Breast epithelium (tissue), 4 donors: ENCODE results near the gene GOLT1A. TPM values are rescaled to one million over a fixed set of nuclear protein-coding genes. Genes with fewer than 3 reads are reported as not detected.
A peak's percentile ranks its signal among the peaks of the same experiment; 100 is the strongest.

Experiments used
- DNase-seq, 2 donors: peaks; one replicate each; pipeline ENCODE4 v3.0.0-alpha.2; 2019; ENCODE audit warnings: low spot score in 2 of 2
- H3K27ac ChIP-seq, 2 donors: fragments of 200-600 bp; sonication (generic) in 1 of 2; one replicate each; pipeline ENCODE4 v1.5.1; 2016 to 2019; ENCODE audit warnings: mild to moderate bottlenecking in 1 of 2
- H3K27me3 ChIP-seq, 2 donors: fragments of 200-600 bp; sonication (generic) in 1 of 2; one replicate each; pipeline versions ENCODE4 v1.5.1 to v1.6.0; 2017 to 2019; ENCODE audit warnings: control low read depth in 1 of 2, mild to moderate bottlenecking in 1 of 2
- H3K36me3 ChIP-seq: fragments of 200-600 bp; one replicate; pipeline ENCODE4 v1.5.1; 2019
- H3K4me1 ChIP-seq, 2 donors: fragments of 200-600 bp; sonication (generic); one replicate each; pipeline ENCODE4 v1.5.1; 2016 to 2019; ENCODE audit warnings: control low read depth in 1 of 2
- H3K4me3 ChIP-seq, 3 donors: fragments of 200-600 bp; sonication (generic); 1 replicate in 2 of 3; 2 replicates in 1 of 3; pipeline ENCODE4 v1.5.1; 2016 to 2019; ENCODE audit warnings: mild to moderate bottlenecking in 3 of 3, moderate library complexity in 2 of 3
- H3K9me3 ChIP-seq, 2 donors: fragments of 200-600 bp; sonication (generic) in 1 of 2; one replicate each; pipeline ENCODE4 v1.5.1; 2016 to 2019; ENCODE audit warnings: control low read depth in 1 of 2
- CTCF ChIP-seq, 3 donors: fragments of 450-650 bp; IDR thresholded peaks; one replicate each; pipeline ENCODE4 v1.5.1; 2016 to 2017; ENCODE audit warnings: antibody characterized with exemption in 3 of 3, mild to moderate bottlenecking in 3 of 3, moderate library complexity in 3 of 3
- POLR2A ChIP-seq: fragments of 450-650 bp; IDR thresholded peaks from one replicate; pipeline ENCODE4 v1.6.1; 2016; ENCODE audit warnings: antibody characterized with exemption, mild to moderate bottlenecking, moderate library complexity
- POLR2AphosphoS5 ChIP-seq, 3 donors: sonication (generic); formaldehyde crosslinking; IDR thresholded peaks; one replicate each; pipeline ENCODE4 v1.6.1; 2017; ENCODE audit warnings: antibody characterized with exemption in 3 of 3
- intact Hi-C: fragments of 100-400 bp; cut with DNase I; formaldehyde crosslinking; loops from one replicate; pipeline ENCODE4 v1.15.1; 2023; ENCODE audit warnings: low total_unique reads
- total RNA-seq, 3 donors: library from RNA; depleted of rRNA; stranded (reverse); fragments of >200 nt; gene quantifications; one replicate each; pipeline ENCODE4 v1.1.0, GENCODE V29; 2016

GOLT1A gene
- total RNA-seq, 3 donors from 2014 or later = 3.4 to 4.6 TPM; not detected in 1

GRCh38 chr1:204171751-204172178 lies 42.0 kb downstream of the GOLT1A start:
- DNase-seq = no peak
- H3K4me1 ChIP-seq = no peaks in the 10 kb centered on the region
- no peak for TF ChIP-seq CTCF (IDR thresholded peaks at IDR 0.05)
- peak in 1 of 3 donors; percentile 34 for TF ChIP-seq POLR2AphosphoS5 (IDR thresholded peaks at IDR 0.05)
- TF ChIP-seq POLR2A = no peak
- no peak overlapping the region for H3K4me3 ChIP-seq
- intact Hi-C loops = no loop called here
- no peaks in the 10 kb centered on the region for H3K27me3 ChIP-seq
- no peak overlapping the region for H3K27ac ChIP-seq
- H3K36me3 ChIP-seq = no peaks in the 10 kb centered on the region
- H3K9me3 ChIP-seq = peaks cover 14 to 19% of the 10 kb centered on the region in 2 donors

- no peak overlapping the region for H3K4me3 ChIP-seq
- intact Hi-C loops = no loop called here
- H3K9me3 ChIP-seq = peaks cover 14 to 19% of the 10 kb centered on the region in 2 donors
- H3K27ac ChIP-seq = no peak overlapping the region
- TF ChIP-seq POLR2AphosphoS5 (IDR thresholded peaks at IDR 0.05) = no peak
- no peak for TF ChIP-seq POLR2A
- no peak for TF ChIP-seq CTCF (IDR thresholded peaks at IDR 0.05)
- no peaks in the 10 kb centered on the region for H3K4me1 ChIP-seq
- no peaks in the 10 kb centered on the region for H3K36me3 ChIP-seq
- H3K27me3 ChIP-seq = no peaks in the 10 kb centered on the region
- DNase-seq = no peak
Observed at GRCh38 chr1:204170494-204171155, 43.2 kb downstream of the GOLT1A start.

GRCh38 chr1:204169858-204170257 lies 43.9 kb downstream of the GOLT1A start:
- Histone ChIP-seq H3K4me1 (no peaks in the 10 kb centered on the region), H3K9me3 (peaks cover 14 to 19% of the 10 kb centered on the region in 2 donors), H3K27me3 (no peaks in the 10 kb centered on the region), H3K4me3 (no peak overlapping the region), H3K36me3 (no peaks in the 10 kb centered on the region), H3K27ac (no peak overlapping the region)
- intact Hi-C loops = loop anchor here (10.0 kb wide), 1 partner anchor 195 kb away; no protein-coding TSS in a partner anchor
- no peak for DNase-seq
- TF ChIP-seq POLR2AphosphoS5 (IDR thresholded peaks at IDR 0.05) (no peak), CTCF (IDR thresholded peaks at IDR 0.05) (no peak), POLR2A (no peak)

GRCh38 chr1:204167730-204168129 lies 46.1 kb downstream of the GOLT1A start:
- intact Hi-C loops = loop anchor here (10.0 kb wide), 1 partner anchor 197 kb away; no protein-coding TSS in a partner anchor

More at GRCh38 chr1:204167730-204168129, 46.1 kb downstream of the GOLT1A start:
- H3K4me1 ChIP-seq = no peaks in the 10 kb centered on the region
- no peak for DNase-seq
- TF ChIP-seq POLR2AphosphoS5 (IDR thresholded peaks at IDR 0.05) (no peak), POLR2A (no peak), CTCF (IDR thresholded peaks at IDR 0.05) (no peak)
- no peak overlapping the region for H3K4me3 ChIP-seq
- H3K9me3 ChIP-seq = peaks cover 14 to 19% of the 10 kb centered on the region in 2 donors
- H3K27ac ChIP-seq = no peak overlapping the region
- H3K27me3 ChIP-seq = no peaks in the 10 kb centered on the region
- no peaks in the 10 kb centered on the region for H3K36me3 ChIP-seq
